Stomach (tissue), 9 donors: ENCODE data around the gene POC1B. TPM values are rescaled to one million over a fixed set of nuclear protein-coding genes. Genes with fewer than 3 reads are reported as not detected.

Source experiments
- DNase-seq, 2 donors: peaks; one replicate each; pipeline versions ENCODE4 v3.0.0 to v3.0.0-alpha.2; 2013 to 2019
- H3K27ac ChIP-seq, 5 donors: fragments of 200-600 bp in 4 of 5; sonication (generic) in 4 of 5; one replicate each; pipeline ENCODE4 v1.5.1; 2013 to 2019; ENCODE audit warnings: mild to moderate bottlenecking in 1 of 5, moderate library complexity in 1 of 5
- H3K27me3 ChIP-seq, 3 donors: fragments of 200-600 bp; sonication (generic); one replicate each; pipeline ENCODE4 v1.5.1; 2017 to 2019; ENCODE audit warnings: mixed run types in 1 of 3
- H3K36me3 ChIP-seq, 4 donors: fragments of 200-600 bp; sonication (generic); 1 replicate in 3 of 4; 2 replicates in 1 of 4; pipeline ENCODE4 v1.5.1; 2016 to 2019
- H3K4me1 ChIP-seq, 4 donors: fragments of 200-600 bp; sonication (generic); one replicate each; pipeline ENCODE4 v1.5.1; 2016 to 2019
- H3K4me3 ChIP-seq, 4 donors: fragments of 200-600 bp; sonication (generic) in 3 of 4; one replicate each; pipeline ENCODE4 v1.5.1; 2016 to 2019; ENCODE audit warnings: mild to moderate bottlenecking in 1 of 4
- H3K9me3 ChIP-seq, 4 donors: fragments of 200-600 bp; sonication (generic); one replicate each; pipeline ENCODE4 v1.5.1; 2016 to 2019
- CTCF ChIP-seq, 7 experiments: fragments of 450-650 bp in 4 of 7; fragments of 200-600 bp in 3 of 7; sonication (generic) in 3 of 7; IDR thresholded peaks; one replicate each; pipeline ENCODE4 v1.5.1; 2016 to 2019; ENCODE audit warnings: antibody characterized with exemption in 7 of 7, control low read depth in 2 of 7, mild to moderate bottlenecking in 1 of 7
- EP300 ChIP-seq: sonication (generic); formaldehyde crosslinking; IDR thresholded peaks from one replicate; pipeline ENCODE4 v1.6.1; 2017; ENCODE audit warnings: antibody characterized with exemption
- POLR2A ChIP-seq, 4 donors: fragments of 450-650 bp; IDR thresholded peaks; one replicate each; pipeline ENCODE4 v1.6.1; 2016; ENCODE audit warnings: antibody characterized with exemption in 4 of 4, control low read depth in 2 of 4, mild to moderate bottlenecking in 1 of 4, moderate library complexity in 1 of 4
- POLR2AphosphoS5 ChIP-seq, 3 donors: sonication (generic); formaldehyde crosslinking; IDR thresholded peaks; one replicate each; pipeline ENCODE4 v1.6.1; 2016; ENCODE audit warnings: antibody characterized with exemption in 3 of 3
- WGBS, 5 donors: extraction: QIAGEN DNeasy Blood & Tissue Kit in 3 of 5; methylation state at CpG; one replicate each; pipeline versions ENCODE4 v1.1.5 to v1.1.7; 2013 to 2018; 5-methylcytosine and 5-hydroxymethylcytosine counted together
- intact Hi-C: fragments of 100-400 bp; cut with DNase I; formaldehyde crosslinking; loops from one replicate; pipeline ENCODE4 v1.15.1; 2023; ENCODE audit warnings: low total_unique reads
- polyA plus RNA-seq, 3 donors: library from polyadenylated mRNA; stranded (reverse); fragments of 200-250 nt; gene quantifications; one replicate each; pipeline ENCODE4 v1.2.3, GENCODE V29; 2013
- total RNA-seq, 5 donors: library from RNA; depleted of rRNA; stranded (reverse); fragments of >200 nt; gene quantifications; one replicate each; pipeline versions ENCODE4 v1.1.0 to v1.2.3, GENCODE V29; 2014 to 2016
- donor health status: healthy with polysubstance abuse.
- donor health status: Bipolar disorder and iron deficiency.
- donor health status: healthy.

The POC1B gene
- total and polyA plus RNA-seq, 8 donors = 1.7 to 68.3 (median 18.3) TPM

GRCh38 chr12:89468648-89469326 lies 57.1 kb downstream of the POC1B start:
- Histone ChIP-seq H3K27ac (peak overlapping the region in 3 of 5 donors; percentile 34 to 56 (median 51)), H3K27me3 (no peaks in the 10 kb centered on the region), H3K36me3 (peaks cover 0 to 3% (median 0%) of the 10 kb centered on the region in 4 donors), H3K9me3 (no peaks in the 10 kb centered on the region), H3K4me3 (no peak overlapping the region), H3K4me1 (peaks cover 0 to 11% (median 2%) of the 10 kb centered on the region in 4 donors)
- no peak for DNase-seq
- 61 to 81% (median 75%) methylated on average over 4 of the region's 4 CpGs for WGBS, 5 donors
- intact Hi-C loops = no loop called here
- TF ChIP-seq EP300 (no peak), POLR2A (IDR thresholded peaks at IDR 0.05) (no peak), CTCF (IDR thresholded peaks at IDR 0.05) (no peak), POLR2AphosphoS5 (IDR thresholded peaks at IDR 0.05) (no peak)

GRCh38 chr12:89468017-89468416 lies 57.8 kb downstream of the POC1B start:
- no peak overlapping the region for H3K27ac ChIP-seq
- intact Hi-C loops = no loop called here
- TF ChIP-seq CTCF (IDR thresholded peaks at IDR 0.05) = no peak
- TF ChIP-seq EP300 = no peak
- no peak for TF ChIP-seq POLR2A (IDR thresholded peaks at IDR 0.05)
- TF ChIP-seq POLR2AphosphoS5 (IDR thresholded peaks at IDR 0.05) = no peak

GRCh38 chr12:89464974-89465592 lies 60.8 kb downstream of the POC1B start:
- WGBS, 5 donors = 33 to 68% (median 47%) methylated on average over 4 of the region's 4 CpGs
- no peak overlapping the region for H3K27ac ChIP-seq
- TF ChIP-seq POLR2AphosphoS5 (IDR thresholded peaks at IDR 0.05) (no peak), CTCF (IDR thresholded peaks at IDR 0.05) (no peak), POLR2A (IDR thresholded peaks at IDR 0.05) (no peak), EP300 (no peak)

More at GRCh38 chr12:89468017-89468416, 57.8 kb downstream of the POC1B start:
- WGBS, 5 donors = 20 to 50% (median 31%) methylated on average over 1 of the region's 1 CpG
- Histone ChIP-seq H3K4me3 (no peak overlapping the region), H3K9me3 (no peaks in the 10 kb centered on the region), H3K4me1 (peaks cover 0 to 11% (median 2%) of the 10 kb centered on the region in 4 donors), H3K36me3 (peaks cover 0 to 3% (median 0%) of the 10 kb centered on the region in 4 donors), H3K27me3 (no peaks in the 10 kb centered on the region)
- no peak for DNase-seq

GRCh38 chr12:89461649-89462612 lies 63.9 kb downstream of the POC1B start:
- peak overlapping the region in 3 of 4 donors; percentile 3 to 19 (median 14) for H3K4me3 ChIP-seq
- WGBS, 5 donors = 17 to 26% (median 20%) methylated on average over 6 of the region's 6 CpGs
- peak in 1 of 2 donors; percentile 71 for DNase-seq
- peaks cover 0 to 15% (median 7%) of the 10 kb centered on the region in 4 donors for H3K4me1 ChIP-seq
- TF ChIP-seq CTCF (IDR thresholded peaks at IDR 0.05) (peak in 5 of 7 experiments; percentile 26 to 84 (median 61)), EP300 (no peak)
- peak overlapping the region in 2 of 5 donors; percentile 45 to 48 for H3K27ac ChIP-seq
- intact Hi-C loops = loop anchor here (5.0 kb wide), 1 partner anchor 410 kb away; no protein-coding TSS in a partner anchor
- H3K9me3 ChIP-seq = no peaks in the 10 kb centered on the region
- H3K27me3 ChIP-seq = no peaks in the 10 kb centered on the region
- H3K36me3 ChIP-seq = peaks cover 0 to 12% (median 1%) of the 10 kb centered on the region in 4 donors

More at GRCh38 chr12:89464974-89465592, 60.8 kb downstream of the POC1B start:
- Histone ChIP-seq H3K4me3 (no peak overlapping the region), H3K27me3 (no peaks in the 10 kb centered on the region), H3K9me3 (no peaks in the 10 kb centered on the region), H3K36me3 (peaks cover 0 to 3% (median 0%) of the 10 kb centered on the region in 4 donors), H3K4me1 (peaks cover 0 to 22% (median 7%) of the 10 kb centered on the region in 4 donors)
- DNase-seq = no peak
- intact Hi-C loops = loop anchor here (5.0 kb wide), 1 partner anchor 413 kb away; no protein-coding TSS in a partner anchor
